RWPE2 (cell line): Measurements from ENCODE around the gene MRTFA.
"Not testable (repeated sequence)": the region's sequence is repeated elsewhere in the genome, so short reads cannot be mapped to it uniquely, and the experiment has no call there.

Experiments used
- ATAC-seq: fragments of 200-7000 bp; cut with Tn5 transposase; 3 replicates; pipeline ENCODE4 v1.9.1; 2021; ENCODE audit warnings: low read depth
- DNase-seq: peaks from one replicate; pipeline ENCODE4 v3.0.0-alpha.2; 2020; ENCODE audit warnings: low spot score
- H3K27ac ChIP-seq: fragments of 450-650 bp; 2 replicates; pipeline ENCODE4 v1.5.1; 2017; ENCODE audit warnings: mild to moderate bottlenecking; ENCODE audit not compliant: poor library complexity, severe bottlenecking
- H3K27me3 ChIP-seq: fragments of 250-450 bp; sonication (Bioruptor Pico); 2 replicates; pipeline ENCODE4 v1.5.1; 2021; ENCODE audit warnings: mild to moderate bottlenecking, moderate library complexity; ENCODE audit not compliant: insufficient read depth, poor library complexity, severe bottlenecking
- H3K36me3 ChIP-seq: fragments of 250-450 bp; sonication (Bioruptor Pico); 2 replicates; pipeline ENCODE4 v1.5.1; 2020; ENCODE audit warnings: low read depth, mild to moderate bottlenecking, moderate library complexity
- H3K4me1 ChIP-seq: fragments of 250-450 bp; sonication (Bioruptor Pico); 2 replicates; pipeline ENCODE4 v1.5.1; 2021; ENCODE audit warnings: mild to moderate bottlenecking, moderate library complexity; ENCODE audit not compliant: insufficient read depth, poor library complexity, severe bottlenecking
- H3K4me3 ChIP-seq: fragments of 250-450 bp; sonication (Bioruptor Pico); 2 replicates; pipeline ENCODE4 v1.5.1; 2021; ENCODE audit warnings: mild to moderate bottlenecking, moderate library complexity; ENCODE audit not compliant: severe bottlenecking
- H3K9me3 ChIP-seq: fragments of 250-450 bp; sonication (Bioruptor Pico); 2 replicates; pipeline ENCODE4 v1.5.1; 2021; ENCODE audit warnings: mild to moderate bottlenecking, moderate library complexity; ENCODE audit not compliant: severe bottlenecking
- TF ChIP-seq, protein P1 (sequence below): fragments of 450-650 bp; IDR thresholded peaks from one replicate; pipeline ENCODE4 v1.5.1; 2017; ENCODE audit warnings: mild to moderate bottlenecking, moderate library complexity; ENCODE audit not compliant: poor library complexity, severe bottlenecking

Gene MRTFA

DNA sequence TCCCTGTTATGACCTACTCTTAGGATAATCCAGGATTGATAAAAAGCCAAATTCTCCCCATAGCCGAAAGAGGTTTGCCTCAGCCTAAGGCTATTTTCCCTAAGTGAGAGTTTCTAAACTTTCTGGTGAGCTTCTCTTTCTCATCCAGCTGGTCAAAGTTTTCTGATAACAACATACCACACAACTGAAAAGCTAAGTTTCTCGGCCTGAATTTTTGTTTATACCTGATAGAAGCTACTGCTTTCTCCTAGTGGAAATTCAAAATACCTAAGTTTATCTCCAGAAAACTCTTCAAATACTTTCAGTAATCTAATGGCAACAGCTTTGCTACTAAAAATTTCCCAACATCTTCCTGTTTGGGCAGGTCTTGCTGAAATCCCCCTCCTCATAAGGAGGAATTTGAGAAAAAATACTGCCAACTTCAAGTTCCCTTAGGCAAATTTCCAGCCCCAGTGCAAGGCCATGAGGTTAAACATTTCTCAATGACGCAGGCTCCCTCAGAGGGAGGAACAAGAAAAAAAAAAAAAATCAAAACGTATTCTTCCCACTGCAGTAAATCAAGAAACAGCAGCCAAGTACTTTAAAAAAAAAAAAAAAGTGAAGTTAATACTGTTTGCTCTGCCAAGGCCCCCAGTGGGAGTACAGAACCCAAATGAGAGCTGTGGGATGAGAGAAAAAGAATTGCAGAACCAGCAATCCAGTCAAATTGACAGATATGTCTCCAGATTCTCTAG, 127.0 kb downstream of the MRTFA start:
- Histone ChIP-seq H3K4me1 (peaks cover 65% of the 10 kb centered on the region), H3K4me3 (no peak overlapping the region), H3K9me3 (no peaks in the 10 kb centered on the region), H3K27me3 (no peaks in the 10 kb centered on the region), H3K27ac (peak overlapping the region; percentile 100), H3K36me3 (no peaks in the 10 kb centered on the region)
- ATAC-seq (peak; percentile 28; the same call in 2 of the 3 replicates), DNase-seq (no peak)
- TF ChIP-seq, protein P1, sequence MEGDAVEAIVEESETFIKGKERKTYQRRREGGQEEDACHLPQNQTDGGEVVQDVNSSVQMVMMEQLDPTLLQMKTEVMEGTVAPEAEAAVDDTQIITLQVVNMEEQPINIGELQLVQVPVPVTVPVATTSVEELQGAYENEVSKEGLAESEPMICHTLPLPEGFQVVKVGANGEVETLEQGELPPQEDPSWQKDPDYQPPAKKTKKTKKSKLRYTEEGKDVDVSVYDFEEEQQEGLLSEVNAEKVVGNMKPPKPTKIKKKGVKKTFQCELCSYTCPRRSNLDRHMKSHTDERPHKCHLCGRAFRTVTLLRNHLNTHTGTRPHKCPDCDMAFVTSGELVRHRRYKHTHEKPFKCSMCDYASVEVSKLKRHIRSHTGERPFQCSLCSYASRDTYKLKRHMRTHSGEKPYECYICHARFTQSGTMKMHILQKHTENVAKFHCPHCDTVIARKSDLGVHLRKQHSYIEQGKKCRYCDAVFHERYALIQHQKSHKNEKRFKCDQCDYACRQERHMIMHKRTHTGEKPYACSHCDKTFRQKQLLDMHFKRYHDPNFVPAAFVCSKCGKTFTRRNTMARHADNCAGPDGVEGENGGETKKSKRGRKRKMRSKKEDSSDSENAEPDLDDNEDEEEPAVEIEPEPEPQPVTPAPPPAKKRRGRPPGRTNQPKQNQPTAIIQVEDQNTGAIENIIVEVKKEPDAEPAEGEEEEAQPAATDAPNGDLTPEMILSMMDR: no peak

DNA sequence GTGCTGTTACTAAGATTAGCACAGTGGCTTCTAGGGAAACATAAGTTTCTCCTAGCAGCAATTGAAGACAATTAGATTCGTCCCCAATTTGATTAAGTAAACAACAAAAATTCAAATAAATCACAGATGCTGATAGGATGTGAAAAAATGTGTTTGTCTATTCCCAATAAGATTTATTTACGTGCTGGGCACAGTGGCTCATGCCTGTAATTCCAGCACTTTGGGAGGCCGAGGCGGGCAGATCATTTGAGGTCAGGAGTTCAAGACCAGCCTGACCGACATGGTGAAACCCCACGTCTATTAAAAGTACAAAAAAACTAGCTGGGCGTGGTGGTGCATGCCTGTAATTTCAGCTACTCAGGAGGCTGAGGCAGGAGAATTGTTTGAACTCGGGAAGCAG, 128.5 kb downstream of the MRTFA start:
- H3K4me3 ChIP-seq, ATAC-seq, H3K9me3 ChIP-seq, H3K36me3 ChIP-seq, DNase-seq, H3K27me3 ChIP-seq: not testable (repeated sequence)
- peaks cover 66% of the 10 kb centered on the region for H3K4me1 ChIP-seq
- H3K27ac ChIP-seq: peak overlapping the region; percentile 100

- H3K4me3 ChIP-seq: no peak overlapping the region
- peak overlapping the region; percentile 100 for H3K27ac ChIP-seq
- no peaks in the 10 kb centered on the region for H3K9me3 ChIP-seq
- H3K36me3 ChIP-seq: no peaks in the 10 kb centered on the region
- H3K4me1 ChIP-seq: peaks cover 61% of the 10 kb centered on the region
- ATAC-seq (no peak), DNase-seq (no peak)
- H3K27me3 ChIP-seq: no peaks in the 10 kb centered on the region
- TF ChIP-seq, protein P1: no peak
Observed at GRCh38 chr22:40507491-40507890, 129.0 kb downstream of the MRTFA start.

DNA sequence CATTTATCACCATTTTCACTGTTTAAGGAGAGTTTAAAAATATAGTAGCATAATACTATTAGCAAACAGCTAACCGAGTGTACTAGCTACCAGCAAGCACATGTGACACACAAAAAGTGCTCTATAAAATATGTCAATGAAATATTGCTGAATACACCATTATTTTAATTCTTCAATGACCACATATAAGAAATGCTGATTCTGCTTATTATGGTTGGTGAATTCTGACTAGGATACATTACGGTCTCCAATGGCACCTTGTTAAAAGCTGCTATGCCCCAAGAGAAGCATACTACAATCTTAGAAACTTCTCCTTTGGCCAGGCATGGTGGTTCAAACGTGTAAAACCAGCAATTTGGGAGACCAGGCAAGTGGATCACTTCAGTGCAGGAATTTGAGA, 129.8 kb downstream of the MRTFA start:
- ATAC-seq (no peak), DNase-seq (no peak)
- H3K27ac ChIP-seq: peak overlapping the region; percentile 100
- no peaks in the 10 kb centered on the region for H3K9me3 ChIP-seq
- H3K36me3 ChIP-seq: no peaks in the 10 kb centered on the region
- no peaks in the 10 kb centered on the region for H3K27me3 ChIP-seq
- H3K4me3 ChIP-seq: no peak overlapping the region
- TF ChIP-seq, protein P1: no peak
- H3K4me1 ChIP-seq: peaks cover 55% of the 10 kb centered on the region

DNA sequence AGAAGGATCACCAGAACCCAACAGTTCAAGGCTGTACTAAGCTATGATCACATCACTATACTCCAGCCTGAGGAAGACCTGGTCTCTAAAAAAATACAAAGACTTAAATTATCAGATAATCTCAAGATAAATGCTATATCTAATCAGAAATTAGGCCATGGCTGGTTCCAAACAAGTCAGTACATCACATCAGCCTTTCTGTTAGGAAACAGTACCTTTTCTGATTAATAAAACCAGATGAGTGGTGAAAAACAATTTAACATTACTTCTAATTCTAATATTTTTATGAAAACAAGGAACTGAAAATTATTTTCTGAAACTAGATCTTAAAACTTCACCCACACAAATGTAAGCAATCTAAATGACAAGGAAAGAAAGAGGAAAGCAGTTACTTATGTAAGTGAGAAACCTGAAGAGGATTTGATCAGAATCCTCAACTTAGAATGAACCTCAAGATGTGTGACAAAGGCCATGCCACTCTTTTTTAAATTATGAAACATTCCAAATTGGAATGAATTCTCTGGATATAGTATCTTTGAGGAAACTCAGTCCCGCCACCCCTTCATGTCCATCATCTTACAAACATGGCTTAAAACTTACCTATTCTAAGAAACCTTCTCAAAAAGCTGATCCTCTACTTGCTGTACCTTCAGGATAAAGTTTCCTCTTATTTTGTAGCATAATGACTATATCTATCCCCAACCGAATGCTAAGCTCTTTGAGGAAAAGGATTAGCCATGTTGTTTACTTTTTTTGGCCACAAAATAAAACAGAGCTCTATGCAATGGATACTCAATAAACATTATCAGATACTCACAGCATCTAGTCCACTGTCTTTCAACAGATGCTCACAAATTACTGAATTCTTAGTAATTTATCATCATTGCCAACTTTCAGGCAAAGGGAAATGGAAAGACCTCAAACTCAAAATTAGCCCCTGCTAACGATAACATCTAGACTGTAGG, 132.0 kb downstream of the MRTFA start:
- no peaks in the 10 kb centered on the region for H3K9me3 ChIP-seq
- H3K4me3 ChIP-seq: no peak overlapping the region
- H3K27ac ChIP-seq: peak overlapping the region; percentile 100
- H3K36me3 ChIP-seq: no peaks in the 10 kb centered on the region
- H3K27me3 ChIP-seq: no peaks in the 10 kb centered on the region
- TF ChIP-seq, protein P1: no peak
- H3K4me1 ChIP-seq: peaks cover 42% of the 10 kb centered on the region
- DNase-seq: no peak
- no peak for ATAC-seq
